ENCODE measurements around the gene AAR2. TPM values are rescaled to one million over a fixed set of nuclear protein-coding genes. Genes with fewer than 3 reads are reported as not detected.

The AAR2 gene
- total RNA-seq, 1 experiment from 2014 or later: 22.5 TPM

- ATAC-seq: no peak
- Mint-ChIP-seq H3K9me3 (no peaks in the 10 kb centered on the region), H3K27me3 (ENCODE audit: low read depth) (no peaks in the 10 kb centered on the region; the same call in 1 of the 2 replicates), H3K27ac (no peak overlapping the region), H3K4me1 (peaks cover 12% of the 10 kb centered on the region), H3K36me3 (peaks cover 30% of the 10 kb centered on the region), H3K4me3 (no peak overlapping the region)
- TF ChIP-seq SMAD4 (CRISPR knock-in tag; IDR thresholded peaks at IDR 0.05) (no peak), ELF4 (CRISPR knock-in tag; IDR thresholded peaks at IDR 0.05; ENCODE audit: low read depth) (no peak), ETV6 (CRISPR knock-in tag; IDR thresholded peaks at IDR 0.05) (no peak), CREM (CRISPR knock-in tag; IDR thresholded peaks at IDR 0.05) (no peak), FOXJ3 (CRISPR knock-in tag; IDR thresholded peaks at IDR 0.05; ENCODE audit: borderline replicate concordance) (no peak), RELA (CRISPR knock-in tag; IDR thresholded peaks at IDR 0.05; ENCODE audit: borderline replicate concordance) (no peak), ZNF121 (CRISPR knock-in tag; IDR thresholded peaks at IDR 0.05) (no peak), SMAD3 (CRISPR knock-in tag; IDR thresholded peaks at IDR 0.05; ENCODE audit: borderline replicate concordance) (no peak), ATF2 (CRISPR knock-in tag; IDR thresholded peaks at IDR 0.05; ENCODE audit: borderline replicate concordance, low read depth) (no peak), IRF2 (CRISPR knock-in tag; IDR thresholded peaks at IDR 0.05; ENCODE audit: borderline replicate concordance, low read depth) (no peak), GABPB1 (CRISPR knock-in tag; IDR thresholded peaks at IDR 0.05) (no peak), E2F5 (CRISPR knock-in tag; IDR thresholded peaks at IDR 0.05) (no peak), GRHL2 (CRISPR knock-in tag; IDR thresholded peaks at IDR 0.05; ENCODE audit: insufficient replicate concordance, severe bottlenecking) (no peak), MYBL2 (CRISPR knock-in tag; IDR thresholded peaks at IDR 0.05) (no peak)
- ChIA-PET CTCF (interaction anchor here (1.0 to 1.7 kb wide), 3 partner anchors 38 to 199 kb away, joined by 3 to 7 read pairs (median 5); no protein-coding TSS in a partner anchor), POLR2A (no interaction called here)
- no peak for DNase-seq (ENCODE audit: low spot score)
Measured at GRCh38 chr20:36240076-36240475, 3.8 kb downstream of the AAR2 start.

GRCh38 chr20:36241678-36242077 lies 5.4 kb downstream of the AAR2 start:
- ChIA-PET POLR2A (no interaction called here), CTCF (no interaction called here)
- Mint-ChIP-seq H3K36me3 (peaks cover 35% of the 10 kb centered on the region), H3K27me3 (ENCODE audit: low read depth) (no peaks in the 10 kb centered on the region), H3K27ac (no peak overlapping the region), H3K4me1 (peaks cover 9% of the 10 kb centered on the region), H3K4me3 (no peak overlapping the region), H3K9me3 (no peaks in the 10 kb centered on the region)
- TF ChIP-seq, protein P1, sequence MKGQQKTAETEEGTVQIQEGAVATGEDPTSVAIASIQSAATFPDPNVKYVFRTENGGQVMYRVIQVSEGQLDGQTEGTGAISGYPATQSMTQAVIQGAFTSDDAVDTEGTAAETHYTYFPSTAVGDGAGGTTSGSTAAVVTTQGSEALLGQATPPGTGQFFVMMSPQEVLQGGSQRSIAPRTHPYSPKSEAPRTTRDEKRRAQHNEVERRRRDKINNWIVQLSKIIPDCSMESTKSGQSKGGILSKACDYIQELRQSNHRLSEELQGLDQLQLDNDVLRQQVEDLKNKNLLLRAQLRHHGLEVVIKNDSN (CRISPR knock-in tag; IDR thresholded peaks at IDR 0.05): no peak
- TF ChIP-seq, protein P2, sequence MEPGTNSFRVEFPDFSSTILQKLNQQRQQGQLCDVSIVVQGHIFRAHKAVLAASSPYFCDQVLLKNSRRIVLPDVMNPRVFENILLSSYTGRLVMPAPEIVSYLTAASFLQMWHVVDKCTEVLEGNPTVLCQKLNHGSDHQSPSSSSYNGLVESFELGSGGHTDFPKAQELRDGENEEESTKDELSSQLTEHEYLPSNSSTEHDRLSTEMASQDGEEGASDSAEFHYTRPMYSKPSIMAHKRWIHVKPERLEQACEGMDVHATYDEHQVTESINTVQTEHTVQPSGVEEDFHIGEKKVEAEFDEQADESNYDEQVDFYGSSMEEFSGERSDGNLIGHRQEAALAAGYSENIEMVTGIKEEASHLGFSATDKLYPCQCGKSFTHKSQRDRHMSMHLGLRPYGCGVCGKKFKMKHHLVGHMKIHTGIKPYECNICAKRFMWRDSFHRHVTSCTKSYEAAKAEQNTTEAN (CRISPR knock-in tag; IDR thresholded peaks at IDR 0.05): no peak
- TF ChIP-seq PRRX2 (CRISPR knock-in tag; IDR thresholded peaks at IDR 0.05) (no peak), RELA (CRISPR knock-in tag; IDR thresholded peaks at IDR 0.05; ENCODE audit: borderline replicate concordance) (no peak), GRHL2 (CRISPR knock-in tag; IDR thresholded peaks at IDR 0.05; ENCODE audit: insufficient replicate concordance, severe bottlenecking) (no peak), SOX15 (CRISPR knock-in tag; IDR thresholded peaks at IDR 0.05) (no peak), ZNF121 (CRISPR knock-in tag; IDR thresholded peaks at IDR 0.05) (no peak), ZNF317 (CRISPR knock-in tag; IDR thresholded peaks at IDR 0.05; ENCODE audit: borderline replicate concordance, low read depth) (no peak), ZNF396 (CRISPR knock-in tag; IDR thresholded peaks at IDR 0.05; ENCODE audit: borderline replicate concordance) (no peak)
- TF ChIP-seq, protein P3, sequence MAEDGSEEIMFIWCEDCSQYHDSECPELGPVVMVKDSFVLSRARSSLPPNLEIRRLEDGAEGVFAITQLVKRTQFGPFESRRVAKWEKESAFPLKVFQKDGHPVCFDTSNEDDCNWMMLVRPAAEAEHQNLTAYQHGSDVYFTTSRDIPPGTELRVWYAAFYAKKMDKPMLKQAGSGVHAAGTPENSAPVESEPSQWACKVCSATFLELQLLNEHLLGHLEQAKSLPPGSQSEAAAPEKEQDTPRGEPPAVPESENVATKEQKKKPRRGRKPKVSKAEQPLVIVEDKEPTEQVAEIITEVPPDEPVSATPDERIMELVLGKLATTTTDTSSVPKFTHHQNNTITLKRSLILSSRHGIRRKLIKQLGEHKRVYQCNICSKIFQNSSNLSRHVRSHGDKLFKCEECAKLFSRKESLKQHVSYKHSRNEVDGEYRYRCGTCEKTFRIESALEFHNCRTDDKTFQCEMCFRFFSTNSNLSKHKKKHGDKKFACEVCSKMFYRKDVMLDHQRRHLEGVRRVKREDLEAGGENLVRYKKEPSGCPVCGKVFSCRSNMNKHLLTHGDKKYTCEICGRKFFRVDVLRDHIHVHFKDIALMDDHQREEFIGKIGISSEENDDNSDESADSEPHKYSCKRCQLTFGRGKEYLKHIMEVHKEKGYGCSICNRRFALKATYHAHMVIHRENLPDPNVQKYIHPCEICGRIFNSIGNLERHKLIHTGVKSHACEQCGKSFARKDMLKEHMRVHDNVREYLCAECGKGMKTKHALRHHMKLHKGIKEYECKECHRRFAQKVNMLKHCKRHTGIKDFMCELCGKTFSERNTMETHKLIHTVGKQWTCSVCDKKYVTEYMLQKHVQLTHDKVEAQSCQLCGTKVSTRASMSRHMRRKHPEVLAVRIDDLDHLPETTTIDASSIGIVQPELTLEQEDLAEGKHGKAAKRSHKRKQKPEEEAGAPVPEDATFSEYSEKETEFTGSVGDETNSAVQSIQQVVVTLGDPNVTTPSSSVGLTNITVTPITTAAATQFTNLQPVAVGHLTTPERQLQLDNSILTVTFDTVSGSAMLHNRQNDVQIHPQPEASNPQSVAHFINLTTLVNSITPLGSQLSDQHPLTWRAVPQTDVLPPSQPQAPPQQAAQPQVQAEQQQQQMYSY (CRISPR knock-in tag; IDR thresholded peaks at IDR 0.05): no peak
- ATAC-seq (no peak), DNase-seq (ENCODE audit: low spot score) (no peak)
